Measurements from ENCODE around the gene FZD4.

FZD4 gene

GRCh38 chr11:86905252-86905651 lies 49.9 kb downstream of the FZD4 start:
- DNase-seq, result no peak

DNA sequence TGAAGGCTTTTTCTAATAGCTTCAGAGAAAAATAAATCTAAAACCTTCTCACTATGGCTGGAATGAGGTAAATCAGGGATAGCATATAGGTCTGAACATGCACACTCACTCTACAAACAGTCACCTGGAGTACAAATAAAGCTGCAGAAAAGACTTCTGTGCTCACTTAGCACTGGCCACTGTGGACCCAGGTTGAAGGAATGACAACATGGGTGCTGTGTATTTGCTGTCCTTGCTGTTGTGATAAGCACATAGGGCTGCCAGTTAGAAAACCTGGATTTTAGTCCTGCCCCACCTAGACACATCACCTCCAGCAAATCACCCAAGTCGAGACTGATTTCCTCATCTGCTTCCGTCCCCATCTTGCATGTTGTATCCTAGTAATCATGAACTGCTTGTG lies 51.2 kb downstream of the FZD4 start:
- DNase-seq, result no peak

- no peak for DNase-seq
Observed at GRCh38 chr11:86902345-86902744, 52.9 kb downstream of the FZD4 start.

GRCh38 chr11:86901599-86901998 lies 53.6 kb downstream of the FZD4 start:
- no peak for DNase-seq

- DNase-seq, result no peak
Observed at GRCh38 chr11:86900162-86900561, 55.0 kb downstream of the FZD4 start.

DNA sequence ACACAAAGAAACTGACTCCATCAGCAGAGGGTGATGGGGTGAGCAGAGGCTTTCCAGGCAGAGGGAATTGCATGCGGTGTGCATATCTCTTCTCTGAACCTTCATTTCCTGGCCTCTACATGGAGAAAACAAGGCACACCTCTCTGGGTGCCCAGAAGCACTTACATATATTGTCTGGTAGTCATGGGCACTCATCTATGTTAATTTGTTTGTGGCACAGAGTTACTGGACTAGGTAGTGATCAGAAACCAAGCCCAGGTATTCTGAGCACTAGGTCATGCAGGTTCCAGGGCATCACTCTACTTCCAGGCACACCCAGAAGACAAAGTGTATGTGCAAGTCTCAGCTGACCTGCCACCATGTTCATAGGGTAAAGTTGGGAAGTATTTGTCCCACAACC lies 56.5 kb downstream of the FZD4 start:
- DNase-seq, result no peak

DNA sequence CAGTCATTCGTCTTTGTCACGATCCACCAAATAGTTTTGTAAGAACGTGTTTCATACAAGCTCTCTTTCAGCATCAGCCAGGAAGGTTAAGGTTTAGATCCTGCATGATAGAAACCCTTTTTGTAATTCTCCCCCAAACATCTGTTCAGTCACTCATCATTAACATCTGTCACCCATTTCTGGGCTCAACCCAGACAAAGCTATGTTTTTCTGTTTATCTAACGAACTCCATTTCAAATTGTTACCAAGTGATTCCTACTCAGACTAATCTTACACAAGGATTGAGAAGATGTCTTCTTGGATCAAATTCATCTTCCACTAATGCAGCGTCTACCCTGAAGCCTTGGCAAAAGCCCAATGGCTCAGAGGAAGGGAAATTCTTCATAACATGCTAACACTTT lies 58.8 kb downstream of the FZD4 start:
- no peak for DNase-seq
